GM19468 (cell line): ENCODE measurements around the gene TRIM65.

Source experiments
- ATAC-seq: cut with Tn5 transposase; IDR thresholded peaks from one replicate; pipeline ENCODE4 v1.9.1; 2021; ENCODE audit warnings: mild to moderate bottlenecking, moderate library complexity, moderate number of reproducible peaks; ENCODE audit not compliant: unreplicated experiment; ENCODE audit errors: extremely low read depth

The TRIM65 gene

GRCh38 chr17:75896415-75897159 is at the start of gene TRIM65:
Gene TRIM65, minus strand, starts transcription at chr17:75896951. Its CDS starts 14 bp downstream, at chr17:75896937.
- ATAC-seq: peak; percentile 26

GRCh38 chr17:75945211-75945610 is 48.5 kb upstream of the TRIM65 start:
- no peak for ATAC-seq

- ATAC-seq: no peak
Measured at GRCh38 chr17:75943491-75943890, 46.7 kb upstream of the TRIM65 start.

GRCh38 chr17:75942473-75942872 is 45.7 kb upstream of the TRIM65 start:
- ATAC-seq: no peak

- ATAC-seq: no peak
Measured at GRCh38 chr17:75941442-75941819, 44.7 kb upstream of the TRIM65 start.

GRCh38 chr17:75940727-75941441 is 44.1 kb upstream of the TRIM65 start, which contains the start of gene FBF1:
Gene FBF1, minus strand, starts transcription at chr17:75941042. Its CDS starts 2,893 bp downstream, at chr17:75938149.
- ATAC-seq: peak; percentile 87

GRCh38 chr17:75937652-75938051 is 40.9 kb upstream of the TRIM65 start:
- no peak for ATAC-seq

GRCh38 chr17:75933808-75934207 is 37.1 kb upstream of the TRIM65 start:
- ATAC-seq: no peak

GRCh38 chr17:75932852-75933251 is 36.1 kb upstream of the TRIM65 start:
- no peak for ATAC-seq

GRCh38 chr17:75931062-75931461 is 34.3 kb upstream of the TRIM65 start:
- no peak for ATAC-seq

GRCh38 chr17:75927286-75927922 is 30.7 kb upstream of the TRIM65 start:
- ATAC-seq: no peak

GRCh38 chr17:75926456-75926855 is 29.7 kb upstream of the TRIM65 start:
- ATAC-seq: no peak

GRCh38 chr17:75925912-75926311 is 29.2 kb upstream of the TRIM65 start:
- no peak for ATAC-seq

GRCh38 chr17:75925103-75925502 is 28.4 kb upstream of the TRIM65 start:
- ATAC-seq: no peak

GRCh38 chr17:75922963-75923874 is 26.5 kb upstream of the TRIM65 start:
- no peak for ATAC-seq

GRCh38 chr17:75922173-75922961 is 25.6 kb upstream of the TRIM65 start:
- no peak for ATAC-seq

- no peak for ATAC-seq
Measured at GRCh38 chr17:75921596-75921995, 24.8 kb upstream of the TRIM65 start.

GRCh38 chr17:75920045-75920560 is 23.4 kb upstream of the TRIM65 start:
- no peak for ATAC-seq

GRCh38 chr17:75919611-75920010 is 22.9 kb upstream of the TRIM65 start:
- ATAC-seq: no peak
